Measurements from ENCODE around the gene CCDC141. TPM values are rescaled to one million over a fixed set of nuclear protein-coding genes. Genes with fewer than 3 reads are reported as not detected.
"Not testable (repeated sequence)": the region's sequence is repeated elsewhere in the genome, so short reads cannot be mapped to it uniquely, and the experiment has no call there.

Gene CCDC141
- total and polyA plus RNA-seq, 2 experiments from 2014 or later, result 11.7 to 13.4 TPM

- H3K27me3 Mint-ChIP-seq (ENCODE audit: insufficient read depth, low read depth, poor library complexity); H3K4me3 Mint-ChIP-seq; H3K4me2 ChIP-seq; H3K27ac ChIP-seq (ENCODE audit: low read depth); H3F3A ChIP-seq (replicated peaks; ENCODE audit: low read depth); H3K4me3 ChIP-seq; DNase-seq (ENCODE audit: low spot score); H3K27ac Mint-ChIP-seq; H3K27me3 ChIP-seq (ENCODE audit: insufficient read depth); H3K36me3 ChIP-seq (ENCODE audit: insufficient read depth); ATAC-seq; H3K9me2 ChIP-seq (ENCODE audit: insufficient read depth); H4K20me1 ChIP-seq (replicated peaks; ENCODE audit: insufficient read depth); H3K9me3 Mint-ChIP-seq; H2AFZ ChIP-seq: not testable (repeated sequence)
- Mint-ChIP-seq H3K4me1 (peaks cover 29% of the 10 kb centered on the region), H3K36me3 (ENCODE audit: low read depth) (peaks cover 40% of the 10 kb centered on the region)
- H3K79me2 ChIP-seq (replicated peaks; ENCODE audit: insufficient read depth), result peaks cover 23% of the 10 kb centered on the region
- peaks cover 32% of the 10 kb centered on the region for H3K4me1 ChIP-seq (ENCODE audit: insufficient read depth)
These were observed 4.3 kb downstream of the CCDC141 start for GRCh38 chr2:179045602-179046001.

- Mint-ChIP-seq H3K4me1 (peaks cover 21% of the 10 kb centered on the region), H3K9me3 (no peaks in the 10 kb centered on the region), H3K36me3 (ENCODE audit: low read depth) (peaks cover 40% of the 10 kb centered on the region), H3K27me3 (ENCODE audit: insufficient read depth, low read depth, poor library complexity) (no peaks in the 10 kb centered on the region), H3K27ac (no peak overlapping the region), H3K4me3 (no peak overlapping the region)
- Histone ChIP-seq H3K4me2 (no peak overlapping the region), H3F3A (replicated peaks; ENCODE audit: low read depth) (no peaks in the 10 kb centered on the region), H3K4me3 (no peak overlapping the region), H3K27ac (ENCODE audit: low read depth) (no peak overlapping the region), H3K9me2 (ENCODE audit: insufficient read depth) (no peaks in the 10 kb centered on the region), H3K79me2 (replicated peaks; ENCODE audit: insufficient read depth) (peaks cover 21% of the 10 kb centered on the region), H4K20me1 (replicated peaks; ENCODE audit: insufficient read depth) (no peaks in the 10 kb centered on the region), H3K27me3 (ENCODE audit: insufficient read depth) (no peaks in the 10 kb centered on the region), H2AFZ (no peak overlapping the region), H3K36me3 (ENCODE audit: insufficient read depth) (peaks cover 9% of the 10 kb centered on the region; the same call in 1 of the 2 replicates), H3K4me1 (ENCODE audit: insufficient read depth) (peaks cover 25% of the 10 kb centered on the region)
- DNase-seq (ENCODE audit: low spot score), result no peak
- no peak for ATAC-seq
- TF ChIP-seq ZNF462 (CRISPR knock-in tag; IDR thresholded peaks at IDR 0.05) (no peak), ZNF331 (CRISPR knock-in tag; IDR thresholded peaks at IDR 0.05; ENCODE audit: low read depth) (no peak), POLR2AphosphoS5 (IDR thresholded peaks at IDR 0.05; ENCODE audit: low read depth) (no peak), JUNB (IDR thresholded peaks at IDR 0.05; ENCODE audit: unreplicated experiment) (no peak), ETS1 (IDR thresholded peaks at IDR 0.05) (no peak), NANOG (IDR thresholded peaks at IDR 0.05; ENCODE audit: borderline replicate concordance) (no peak), EZH2phosphoT487 (IDR thresholded peaks at IDR 0.05; ENCODE audit: unreplicated experiment) (no peak), ZNF114 (CRISPR knock-in tag; IDR thresholded peaks at IDR 0.05) (no peak), EZH2 (IDR thresholded peaks at IDR 0.05; ENCODE audit: low read depth, unreplicated experiment) (no peak), STAT1 (IDR thresholded peaks at IDR 0.05; ENCODE audit: unreplicated experiment) (no peak), CREB1 (CRISPR knock-in tag; IDR thresholded peaks at IDR 0.05; ENCODE audit: low read depth) (no peak), REST (IDR thresholded peaks at IDR 0.05; ENCODE audit: unreplicated experiment) (no peak)
These were observed 5.4 kb downstream of the CCDC141 start for GRCh38 chr2:179044500-179044899.

All from GM23338 (cell line).